HL-60 (cell line): ENCODE data around the gene BRK1.

Experiments used
- TF ChIP-seq, protein P1 (sequence below): IDR thresholded peaks from one replicate; pipeline ENCODE4 v1.5.1; 2011; ENCODE audit warnings: low read length, control low read depth, inconsistent platforms; ENCODE audit not compliant: insufficient read depth
- TF ChIP-seq, protein P2 (sequence below): IDR thresholded peaks from 2 replicates; pipeline ENCODE4 v1.6.1; 2012; ENCODE audit warnings: low read depth; ENCODE audit not compliant: insufficient replicate concordance

DNA sequence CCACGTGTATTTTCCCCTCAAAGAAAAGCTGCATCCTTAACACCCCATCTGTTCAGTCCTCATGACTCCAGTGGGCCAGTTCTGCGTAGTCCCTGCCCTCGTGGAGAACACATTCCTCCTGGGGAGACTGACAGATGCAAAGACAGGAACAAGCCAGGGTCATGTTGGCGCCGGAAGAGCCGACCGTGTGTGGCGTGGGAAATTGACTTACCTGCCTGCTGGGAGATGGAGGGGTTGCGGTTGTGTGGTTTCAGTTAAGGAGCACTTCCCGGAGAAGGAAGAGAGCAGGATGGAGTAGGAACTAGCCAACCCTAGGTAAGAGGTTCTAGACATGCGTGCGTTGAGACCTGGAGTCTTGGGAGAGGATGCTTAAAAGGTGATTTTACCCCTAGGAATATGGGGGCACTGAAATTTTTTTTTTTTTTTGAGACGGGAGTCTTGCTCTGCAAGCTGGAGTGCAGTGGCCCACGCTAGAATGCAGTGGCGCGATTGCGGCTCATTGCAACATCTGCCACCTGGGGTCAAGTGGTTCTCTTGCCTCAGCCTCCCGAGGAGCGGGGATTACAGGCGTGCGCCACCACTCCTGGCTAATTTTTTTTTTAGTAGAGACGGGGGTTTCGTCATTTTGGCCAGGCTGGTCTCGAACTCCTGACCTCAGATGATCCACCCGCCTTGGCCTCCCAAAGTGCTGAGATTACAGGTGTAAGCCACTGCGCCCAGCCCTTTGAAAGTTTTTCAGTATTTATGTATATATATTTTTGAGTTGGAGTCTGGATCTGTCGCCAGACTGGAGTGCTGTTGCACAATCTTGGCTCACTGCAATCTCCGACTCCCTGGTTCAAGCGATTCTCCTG is 27.5 kb downstream of the BRK1 start:
- TF ChIP-seq, protein P1, sequence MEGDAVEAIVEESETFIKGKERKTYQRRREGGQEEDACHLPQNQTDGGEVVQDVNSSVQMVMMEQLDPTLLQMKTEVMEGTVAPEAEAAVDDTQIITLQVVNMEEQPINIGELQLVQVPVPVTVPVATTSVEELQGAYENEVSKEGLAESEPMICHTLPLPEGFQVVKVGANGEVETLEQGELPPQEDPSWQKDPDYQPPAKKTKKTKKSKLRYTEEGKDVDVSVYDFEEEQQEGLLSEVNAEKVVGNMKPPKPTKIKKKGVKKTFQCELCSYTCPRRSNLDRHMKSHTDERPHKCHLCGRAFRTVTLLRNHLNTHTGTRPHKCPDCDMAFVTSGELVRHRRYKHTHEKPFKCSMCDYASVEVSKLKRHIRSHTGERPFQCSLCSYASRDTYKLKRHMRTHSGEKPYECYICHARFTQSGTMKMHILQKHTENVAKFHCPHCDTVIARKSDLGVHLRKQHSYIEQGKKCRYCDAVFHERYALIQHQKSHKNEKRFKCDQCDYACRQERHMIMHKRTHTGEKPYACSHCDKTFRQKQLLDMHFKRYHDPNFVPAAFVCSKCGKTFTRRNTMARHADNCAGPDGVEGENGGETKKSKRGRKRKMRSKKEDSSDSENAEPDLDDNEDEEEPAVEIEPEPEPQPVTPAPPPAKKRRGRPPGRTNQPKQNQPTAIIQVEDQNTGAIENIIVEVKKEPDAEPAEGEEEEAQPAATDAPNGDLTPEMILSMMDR, result no peak
- TF ChIP-seq, protein P2, sequence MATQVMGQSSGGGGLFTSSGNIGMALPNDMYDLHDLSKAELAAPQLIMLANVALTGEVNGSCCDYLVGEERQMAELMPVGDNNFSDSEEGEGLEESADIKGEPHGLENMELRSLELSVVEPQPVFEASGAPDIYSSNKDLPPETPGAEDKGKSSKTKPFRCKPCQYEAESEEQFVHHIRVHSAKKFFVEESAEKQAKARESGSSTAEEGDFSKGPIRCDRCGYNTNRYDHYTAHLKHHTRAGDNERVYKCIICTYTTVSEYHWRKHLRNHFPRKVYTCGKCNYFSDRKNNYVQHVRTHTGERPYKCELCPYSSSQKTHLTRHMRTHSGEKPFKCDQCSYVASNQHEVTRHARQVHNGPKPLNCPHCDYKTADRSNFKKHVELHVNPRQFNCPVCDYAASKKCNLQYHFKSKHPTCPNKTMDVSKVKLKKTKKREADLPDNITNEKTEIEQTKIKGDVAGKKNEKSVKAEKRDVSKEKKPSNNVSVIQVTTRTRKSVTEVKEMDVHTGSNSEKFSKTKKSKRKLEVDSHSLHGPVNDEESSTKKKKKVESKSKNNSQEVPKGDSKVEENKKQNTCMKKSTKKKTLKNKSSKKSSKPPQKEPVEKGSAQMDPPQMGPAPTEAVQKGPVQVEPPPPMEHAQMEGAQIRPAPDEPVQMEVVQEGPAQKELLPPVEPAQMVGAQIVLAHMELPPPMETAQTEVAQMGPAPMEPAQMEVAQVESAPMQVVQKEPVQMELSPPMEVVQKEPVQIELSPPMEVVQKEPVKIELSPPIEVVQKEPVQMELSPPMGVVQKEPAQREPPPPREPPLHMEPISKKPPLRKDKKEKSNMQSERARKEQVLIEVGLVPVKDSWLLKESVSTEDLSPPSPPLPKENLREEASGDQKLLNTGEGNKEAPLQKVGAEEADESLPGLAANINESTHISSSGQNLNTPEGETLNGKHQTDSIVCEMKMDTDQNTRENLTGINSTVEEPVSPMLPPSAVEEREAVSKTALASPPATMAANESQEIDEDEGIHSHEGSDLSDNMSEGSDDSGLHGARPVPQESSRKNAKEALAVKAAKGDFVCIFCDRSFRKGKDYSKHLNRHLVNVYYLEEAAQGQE, result no peak
